ENCODE data around the gene DHRS7C. TPM values are rescaled to one million over a fixed set of nuclear protein-coding genes. Genes with fewer than 3 reads are reported as not detected.

Gene DHRS7C
- total and polyA plus RNA-seq, 4 donors, result 0.26 to 0.28 TPM; not detected in 2

- TF ChIP-seq ATF3 (IDR thresholded peaks at IDR 0.05), result no peak
Measured at GRCh38 chr17:9772658-9773057, 18.7 kb downstream of the DHRS7C start (continued).

- Histone ChIP-seq H3K4me3 (ENCODE audit: low read depth in 1 of 3, low read length in 3 of 3) (no peak overlapping the region), H3K4me1 (ENCODE audit: control insufficient read depth in 4 of 4, insufficient read depth in 4 of 4, low read length in 3 of 4) (no peaks in the 10 kb centered on the region), H3K27me3 (ENCODE audit: control insufficient read depth in 4 of 4, insufficient read depth in 4 of 4, low read length in 3 of 4) (peaks cover 0 to 6% (median 0%) of the 10 kb centered on the region in 4 donors), H3K9ac (ENCODE audit: low read depth in 1 of 2, low read length in 2 of 2) (no peak overlapping the region), H3K36me3 (ENCODE audit: control insufficient read depth in 4 of 4, insufficient read depth in 3 of 4, low read depth in 1 of 4, low read length in 3 of 4) (no peaks in the 10 kb centered on the region), H3K9me3 (ENCODE audit: control insufficient read depth in 4 of 4, low read length in 3 of 4) (no peaks in the 10 kb centered on the region), H3K27ac (ENCODE audit: low read depth in 1 of 2, low read length in 2 of 2) (no peak overlapping the region)
- TF ChIP-seq FOXA2 (IDR thresholded peaks at IDR 0.05), result no peak
- no peak for TF ChIP-seq REST (IDR thresholded peaks at IDR 0.05)
- TF ChIP-seq RXRA (IDR thresholded peaks at IDR 0.05), result no peak
- no peak for TF ChIP-seq EGR1 (IDR thresholded peaks at IDR 0.05; ENCODE audit: low read depth in 2 of 2)
- TF ChIP-seq MAX (IDR thresholded peaks at IDR 0.05), result no peak
- no peak for TF ChIP-seq SP1 (IDR thresholded peaks at IDR 0.05)
- no peak for DNase-seq (ENCODE audit: low spot score)
- WGBS, result 90% methylated on average over 27 of the region's 27 CpGs
Measured at GRCh38 chr17:9771465-9771864, 19.9 kb downstream of the DHRS7C start.

GRCh38 chr17:9769036-9769695 lies 22.2 kb downstream of the DHRS7C start:
- no peak for TF ChIP-seq REST (IDR thresholded peaks at IDR 0.05)
- no peak for TF ChIP-seq MAX (IDR thresholded peaks at IDR 0.05)
- TF ChIP-seq FOXA2 (IDR thresholded peaks at IDR 0.05), result no peak
- no peak for TF ChIP-seq RXRA (IDR thresholded peaks at IDR 0.05)
- no peak for TF ChIP-seq TAF1 (conservative IDR thresholded peaks at IDR 0.05)
- no peak for TF ChIP-seq SP1 (IDR thresholded peaks at IDR 0.05)
- TF ChIP-seq GABPA (IDR thresholded peaks at IDR 0.05 in 1 of 2, conservative IDR thresholded peaks at IDR 0.05 in 1 of 2), result no peak
- DNase-seq (ENCODE audit: low spot score), result no peak
- no peak overlapping the region for H3K27ac ChIP-seq (ENCODE audit: low read depth in 1 of 2, low read length in 2 of 2)
- no peaks in the 10 kb centered on the region for H3K36me3 ChIP-seq (ENCODE audit: control insufficient read depth in 4 of 4, insufficient read depth in 3 of 4, low read depth in 1 of 4, low read length in 3 of 4)
- H3K4me3 ChIP-seq (ENCODE audit: low read depth in 1 of 3, low read length in 3 of 3), result no peak overlapping the region
- H3K9ac ChIP-seq (ENCODE audit: low read depth in 1 of 2, low read length in 2 of 2), result no peak overlapping the region
- H3K27me3 ChIP-seq (ENCODE audit: control insufficient read depth in 4 of 4, insufficient read depth in 4 of 4, low read length in 3 of 4), result peaks cover 0 to 6% (median 0%) of the 10 kb centered on the region in 4 donors
- WGBS, result 80% methylated on average over 15 of the region's 15 CpGs
- no peaks in the 10 kb centered on the region for H3K4me1 ChIP-seq (ENCODE audit: control insufficient read depth in 4 of 4, insufficient read depth in 4 of 4, low read length in 3 of 4)
- H3K9me3 ChIP-seq (ENCODE audit: control insufficient read depth in 4 of 4, low read length in 3 of 4), result no peaks in the 10 kb centered on the region
